GM18507 (cell line): ENCODE data around the gene CNTN1.

ENCODE experiments used
- DNase-seq: peaks from one replicate; pipeline ENCODE4 v3.0.0; 2011; ENCODE audit warnings: low read depth; ENCODE audit not compliant: insufficient read length; ENCODE audit errors: extremely low spot score
- FAIRE-seq: peaks from 2 replicates; lab custom pipeline; 2011; peaks lifted over from hg19 to GRCh38; lab: Jason Lieb, UNC

The CNTN1 gene

DNA sequence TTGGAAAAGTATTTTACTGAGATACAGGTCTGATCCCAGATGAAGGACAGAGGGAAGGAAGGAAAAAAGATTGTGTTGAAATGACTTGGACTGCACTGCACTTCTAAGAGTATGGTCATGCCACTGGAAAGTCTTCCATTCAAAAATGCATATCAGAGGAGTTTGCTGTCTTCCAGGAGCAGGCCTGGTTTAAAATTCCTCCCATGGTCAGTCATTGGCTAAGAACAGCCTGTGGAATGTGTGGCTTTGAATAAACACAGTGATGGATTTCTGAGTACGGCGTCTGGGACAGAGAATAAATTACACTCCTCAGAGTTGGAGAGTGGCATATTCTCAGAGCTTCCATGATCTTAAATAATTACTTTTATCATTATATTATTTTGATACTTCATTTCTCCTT lies 250.1 kb downstream of the CNTN1 start:
- FAIRE-seq (no peak), DNase-seq (no peak)

DNA sequence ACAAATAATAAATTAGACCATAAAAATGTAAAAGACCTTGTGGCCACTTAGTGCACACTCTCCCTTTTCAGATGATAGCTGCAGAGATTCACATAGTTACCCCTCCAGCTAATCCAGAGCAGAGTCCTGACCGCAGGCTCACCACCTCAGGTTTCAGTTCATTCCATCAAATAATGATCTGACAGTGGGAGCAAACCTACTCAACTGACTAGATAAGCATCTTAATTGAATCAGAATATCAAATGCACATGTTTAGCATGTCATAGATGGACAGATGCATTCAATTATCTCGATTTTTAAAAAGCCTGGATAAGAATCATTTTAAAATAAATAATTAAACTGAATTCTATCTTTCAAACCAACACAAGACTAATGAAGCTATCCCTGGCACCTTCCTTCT lies 253.5 kb downstream of the CNTN1 start:
- FAIRE-seq = no peak

GRCh38 chr12:40946612-40947194 lies 254.5 kb downstream of the CNTN1 start:
- DNase-seq = no peak
- FAIRE-seq = no peak

More for the DNA sequence above, 253.5 kb downstream of the CNTN1 start:
- DNase-seq = no peak

DNA sequence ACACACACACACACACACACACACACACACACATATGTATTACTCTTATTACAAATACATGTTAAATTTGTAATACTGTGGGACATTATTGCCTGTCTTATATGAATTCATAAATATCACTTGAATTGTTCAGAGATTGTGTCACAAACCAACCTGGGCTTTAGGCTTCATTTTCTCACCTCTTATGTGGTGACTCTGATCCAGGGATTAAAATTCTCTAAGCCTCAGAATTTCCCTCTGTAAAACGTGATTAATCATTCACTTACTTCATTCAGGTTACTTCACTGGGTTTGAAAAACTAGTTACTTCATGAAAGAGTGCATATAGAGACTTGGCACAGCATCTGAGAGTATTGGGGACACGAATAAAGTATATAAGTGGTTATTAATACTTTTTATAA lies 255.6 kb downstream of the CNTN1 start:
- no peak for DNase-seq
- FAIRE-seq = no peak

DNA sequence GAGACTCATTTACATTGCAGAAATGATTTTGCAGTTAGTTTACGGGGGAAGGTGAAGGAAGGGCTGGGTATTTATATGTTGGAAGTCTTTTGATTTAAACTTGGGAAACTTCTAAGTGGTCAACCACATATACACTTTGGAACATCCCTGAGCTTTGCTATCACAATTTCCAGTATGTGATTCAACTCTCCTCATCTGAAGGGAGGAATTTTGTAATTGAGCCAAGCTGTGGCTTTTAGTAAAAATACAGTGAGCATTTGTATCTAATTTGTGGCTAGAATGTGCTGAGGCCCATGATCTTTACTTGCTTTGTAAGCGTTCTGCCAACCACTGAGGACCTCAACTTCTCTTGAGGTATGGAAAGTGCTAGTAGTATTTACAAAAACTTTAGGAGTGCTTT lies 260.8 kb downstream of the CNTN1 start:
- no peak for DNase-seq
- FAIRE-seq = no peak

GRCh38 chr12:40957417-40957816 lies 265.2 kb downstream of the CNTN1 start:
- no peak for DNase-seq
- no peak for FAIRE-seq

DNA sequence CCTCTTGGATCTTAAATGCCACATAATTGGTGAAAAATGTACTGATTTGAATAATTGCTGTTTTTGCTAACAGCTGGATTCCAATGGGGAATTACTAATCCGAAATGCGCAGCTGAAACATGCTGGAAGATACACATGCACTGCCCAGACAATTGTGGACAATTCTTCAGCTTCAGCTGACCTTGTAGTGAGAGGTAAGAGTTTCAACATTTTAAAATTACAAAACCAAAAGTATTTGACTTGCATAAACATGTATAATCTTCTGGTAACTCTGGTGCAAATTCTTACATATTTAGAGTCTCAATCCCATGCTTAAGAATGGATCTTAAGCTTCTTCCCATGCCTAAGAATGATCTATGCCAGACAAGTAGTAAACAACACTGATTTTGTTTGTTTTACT lies 266.8 kb downstream of the CNTN1 start:
- FAIRE-seq = no peak
- no peak for DNase-seq

DNA sequence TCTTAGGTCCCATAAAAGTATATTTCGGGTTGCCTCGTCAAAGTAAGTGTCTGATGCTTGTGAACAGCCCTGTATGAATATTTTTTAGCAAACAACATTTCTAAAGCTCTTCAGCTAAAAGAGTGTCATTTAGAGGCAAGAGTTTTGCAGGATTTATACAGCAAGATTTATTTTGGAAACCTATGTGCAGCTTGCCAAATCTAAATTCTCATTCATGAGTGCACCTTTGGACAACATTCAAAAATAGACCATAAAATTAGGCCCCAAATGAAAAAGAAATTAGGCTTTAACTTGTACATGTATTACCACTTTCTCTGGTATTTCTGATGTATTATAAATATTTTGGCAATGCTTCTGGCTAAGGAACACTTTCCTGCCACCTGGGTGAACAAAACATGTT lies 271.5 kb downstream of the CNTN1 start:
- no peak for DNase-seq
- no peak for FAIRE-seq

- DNase-seq = no peak
- FAIRE-seq = no peak
Observed at GRCh38 chr12:40969796-40970195, 277.6 kb downstream of the CNTN1 start.

DNA sequence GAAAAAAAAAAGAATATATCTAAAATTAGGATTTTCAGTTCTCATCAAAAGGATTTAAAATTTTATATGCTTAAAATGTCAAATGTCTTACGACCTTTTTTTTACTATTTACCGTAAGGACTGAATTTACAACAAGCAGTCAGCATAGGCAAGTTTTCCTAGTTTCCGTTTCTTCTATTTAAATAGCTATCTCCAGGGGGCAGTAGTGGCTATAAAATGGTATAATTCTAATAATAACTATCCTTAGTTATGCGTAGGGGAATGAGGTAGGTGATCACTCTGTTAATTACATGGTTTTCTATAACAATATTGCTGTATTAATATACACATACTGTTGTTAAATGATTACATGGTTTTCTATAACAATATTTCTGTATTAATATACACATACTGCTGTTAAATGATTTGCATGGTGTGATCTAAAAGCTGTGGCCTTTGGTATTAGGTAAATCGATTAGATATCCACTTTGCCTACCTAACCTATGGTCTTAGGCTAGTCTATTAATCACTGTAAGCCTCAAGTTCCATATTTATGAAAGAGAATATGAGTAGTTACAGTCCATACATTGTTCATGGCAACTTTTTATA lies 278.2 kb downstream of the CNTN1 start:
- DNase-seq = no peak
- no peak for FAIRE-seq

GRCh38 chr12:40971911-40972310 lies 279.7 kb downstream of the CNTN1 start:
- DNase-seq (no peak), FAIRE-seq (no peak)

DNA sequence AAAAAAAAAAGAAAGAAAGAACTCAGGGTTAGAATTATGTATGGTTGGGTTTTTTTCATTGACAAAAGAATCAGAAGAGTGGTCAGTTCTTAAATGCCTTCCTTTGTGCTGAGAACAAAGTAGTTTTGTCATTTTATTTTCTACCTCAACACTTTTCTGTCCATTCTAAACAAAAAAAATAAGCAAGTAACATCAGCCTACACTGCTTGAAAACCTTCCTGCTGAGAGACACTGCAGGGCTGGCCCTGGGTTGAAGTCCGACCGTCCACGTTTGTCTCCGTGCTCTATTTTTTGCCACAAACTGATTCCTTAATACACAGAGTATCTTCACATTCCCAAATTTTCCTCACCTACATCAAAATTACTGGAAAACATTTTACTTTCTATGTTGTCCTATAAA lies 284.3 kb downstream of the CNTN1 start:
- no peak for DNase-seq
- no peak for FAIRE-seq

DNA sequence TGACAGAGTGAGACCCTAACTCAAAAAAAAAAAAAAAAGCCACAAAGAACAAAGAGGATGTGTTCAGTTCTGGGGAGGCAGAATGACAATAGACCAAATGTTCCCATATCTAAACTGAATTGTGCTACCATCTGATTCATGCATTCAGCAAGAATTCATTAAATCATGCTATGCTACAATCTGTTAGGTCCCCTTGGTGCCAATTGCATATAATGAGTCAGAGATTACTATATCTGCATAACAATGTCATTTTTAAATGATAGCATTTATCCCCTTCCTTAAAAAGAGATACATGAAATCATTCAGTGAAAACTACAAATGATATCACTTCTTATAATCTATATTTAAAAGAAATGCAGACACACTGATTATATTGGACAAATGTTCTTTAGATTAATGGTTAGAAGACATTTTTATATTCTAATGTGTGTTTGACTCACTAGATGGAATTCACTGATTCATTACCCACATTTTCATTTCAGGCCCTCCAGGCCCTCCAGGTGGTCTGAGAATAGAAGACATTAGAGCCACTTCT lies 288.3 kb downstream of the CNTN1 start:
- no peak for DNase-seq
- no peak for FAIRE-seq

DNA sequence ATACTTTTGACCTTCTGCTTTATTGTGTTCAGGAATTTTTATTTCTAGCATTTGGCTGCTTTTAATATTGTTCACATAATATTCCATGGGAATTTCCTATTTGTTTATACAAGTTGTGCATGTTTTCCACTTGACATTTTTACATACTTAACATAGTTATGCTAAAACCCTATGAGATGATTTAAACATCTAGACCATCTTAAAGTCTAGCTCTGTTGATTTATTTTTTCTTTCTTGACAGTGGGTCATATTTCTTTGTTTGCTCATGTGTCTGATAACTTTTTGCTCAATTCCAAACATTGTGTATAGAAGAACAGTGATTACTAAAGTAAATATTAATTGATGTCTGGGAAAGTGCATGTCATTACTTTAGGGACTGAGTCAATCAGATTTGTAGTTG lies 293.8 kb downstream of the CNTN1 start:
- FAIRE-seq = no peak
- no peak for DNase-seq

DNA sequence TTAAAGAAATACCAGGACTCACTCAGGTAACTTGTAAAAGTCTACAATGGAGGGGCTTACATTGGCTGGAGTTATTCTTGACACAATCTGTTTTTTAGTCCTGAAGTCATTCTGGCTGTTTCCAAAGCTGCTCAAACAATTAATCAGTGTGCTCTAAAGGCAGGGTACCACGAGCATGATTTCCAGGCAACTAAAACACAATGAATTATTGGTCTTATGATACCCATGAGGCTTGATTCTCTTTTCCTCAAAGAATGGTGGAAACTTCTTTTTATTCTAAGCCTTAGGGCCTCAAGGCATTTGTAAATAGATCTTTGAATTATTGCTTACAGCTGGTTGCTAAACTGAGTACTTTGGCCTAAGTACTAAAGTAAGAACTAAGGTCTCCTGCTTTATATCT lies 296.1 kb downstream of the CNTN1 start:
- DNase-seq (no peak), FAIRE-seq (no peak)

- DNase-seq = no peak
- FAIRE-seq = no peak
Observed at GRCh38 chr12:40988824-40989223, 296.6 kb downstream of the CNTN1 start.

- FAIRE-seq (no peak), DNase-seq (no peak)
Observed at GRCh38 chr12:40989785-40990184, 297.5 kb downstream of the CNTN1 start.

- no peak for FAIRE-seq
- DNase-seq = no peak
Observed at GRCh38 chr12:40992158-40992557, 299.9 kb downstream of the CNTN1 start.

DNA sequence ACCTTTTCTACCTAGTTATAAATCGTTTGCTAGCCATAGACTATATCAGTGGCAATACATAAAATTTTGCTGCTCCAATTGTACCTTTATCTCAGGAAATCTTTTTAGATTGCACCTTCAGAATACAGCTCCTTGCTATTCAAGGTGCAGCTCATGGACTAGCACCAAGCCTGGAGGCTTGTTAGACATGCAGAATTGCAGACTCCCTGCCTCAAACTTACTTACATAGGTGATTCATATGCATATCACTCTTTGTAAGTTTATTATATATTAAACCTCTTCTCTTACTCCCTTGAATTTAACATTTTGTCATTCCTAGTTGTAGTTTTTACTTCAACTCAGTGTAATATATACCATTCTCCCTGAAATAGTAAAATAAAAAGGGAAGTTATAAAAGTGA lies 300.4 kb downstream of the CNTN1 start:
- FAIRE-seq (no peak), DNase-seq (no peak)

- FAIRE-seq (no peak), DNase-seq (no peak)
Observed at GRCh38 chr12:40993158-40993557, 300.9 kb downstream of the CNTN1 start.

- no peak for FAIRE-seq
- no peak for DNase-seq
Observed at GRCh38 chr12:40996091-40996490, 303.9 kb downstream of the CNTN1 start.

- DNase-seq (no peak), FAIRE-seq (no peak)
Observed at GRCh38 chr12:40999210-40999609, 307.0 kb downstream of the CNTN1 start.
